HUES6 (cell line): Measurements from ENCODE around the gene HIGD1C.

Experiments used
- H3K27ac ChIP-seq: 2 replicates; pipeline ENCODE4 v1.7.0; 2013; ENCODE audit warnings: low read depth, mild to moderate bottlenecking, low read length, inconsistent platforms
- H3K27me3 ChIP-seq: 2 replicates; pipeline ENCODE4 v1.6.1; 2013; ENCODE audit warnings: low read length; ENCODE audit not compliant: control insufficient read depth, insufficient read depth
- H3K36me3 ChIP-seq: 2 replicates; pipeline ENCODE4 v1.6.1; 2013; ENCODE audit warnings: low read length; ENCODE audit not compliant: control insufficient read depth, insufficient read depth
- H3K4me1 ChIP-seq: 2 replicates; pipeline ENCODE4 v1.6.1; 2013; ENCODE audit warnings: low read length; ENCODE audit not compliant: control insufficient read depth, insufficient read depth
- H3K4me3 ChIP-seq: 2 replicates; pipeline ENCODE4 v1.5.1; 2013; ENCODE audit warnings: low read depth, low read length
- H3K9ac ChIP-seq: one replicate; pipeline ENCODE4 v1.6.1; 2013; ENCODE audit warnings: mild to moderate bottlenecking, low read length
- H3K9me3 ChIP-seq: 2 replicates; pipeline ENCODE4 v1.6.1; 2013; ENCODE audit warnings: low read depth, low read length; ENCODE audit not compliant: control insufficient read depth, insufficient read depth

Gene HIGD1C

GRCh38 chr12:51019927-51020326 lies 67.6 kb downstream of the HIGD1C start:
- no peaks in the 10 kb centered on the region for H3K36me3 ChIP-seq
- H3K27ac ChIP-seq = no peak overlapping the region
- no peak overlapping the region for H3K4me3 ChIP-seq
- no peaks in the 10 kb centered on the region for H3K9me3 ChIP-seq
- no peaks in the 10 kb centered on the region for H3K27me3 ChIP-seq
- H3K9ac ChIP-seq = no peak overlapping the region
- peaks cover 11% of the 10 kb centered on the region for H3K4me1 ChIP-seq
